Cardiac septum (tissue), 1 donor: ENCODE measurements around the gene DGCR8. TPM values are rescaled to one million over a fixed set of nuclear protein-coding genes. Genes with fewer than 3 reads are reported as not detected.

Experiments used
- DNase-seq: peaks from one replicate; pipeline ENCODE4 v3.0.0-alpha.2; 2020; ENCODE audit warnings: low spot score
- intact Hi-C: fragments of 100-400 bp; cut with DNase I; formaldehyde crosslinking; loops from one replicate; pipeline ENCODE4 v1.14.0; 2022
- long read RNA-seq: library from polyadenylated mRNA; unstranded; transcript quantifications from one replicate; pipeline ENCODE4 v2.0.0, GENCODE V29; 2021
- total RNA-seq: library from RNA; stranded (reverse); fragmentation: NEBNext Ultra II Directional; extraction: Animal tissue kit (Norgen Biotek cat#: 25700); gene quantifications from one replicate; pipeline ENCODE4 v1.2.1, GENCODE V29; 2021
- donor health status: DM: no; HTN: no; CAD: no.

The DGCR8 gene
- total RNA-seq = 19.1 TPM
- long read RNA-seq, full-length matches to known transcripts = 2 of 12 reads
- long read RNA-seq, partial matches to known transcripts = 7 of 12 reads
- long read RNA-seq, other reads (novel, unspliced or antisense) = 3 of 12 reads

- DNase-seq = peak; percentile 97
- intact Hi-C loops = loop anchor here (1.0 to 5.0 kb wide), 3 partner anchors 37 to 237 kb away; partner anchors contain the start of genes TANGO2 and TRMT2A
Observed at GRCh38 chr22:20079745-20080444, at the start of gene DGCR8. DGCR8 (plus strand) TSS chr22:20080241; CDS start chr22:20085964, 5,723 bp downstream.

- no peak for DNase-seq
- intact Hi-C loops = no loop called here
Observed at GRCh38 chr22:20031732-20032406, 48.2 kb upstream of the DGCR8 start.

GRCh38 chr22:20032407-20032991 is 47.5 kb upstream of the DGCR8 start:
- no peak for DNase-seq
- intact Hi-C loops = no loop called here

GRCh38 chr22:20033045-20033706 is 46.9 kb upstream of the DGCR8 start:
- DNase-seq = peak; percentile 85
- intact Hi-C loops = no loop called here

- intact Hi-C loops = no loop called here
- no peak for DNase-seq
Observed at GRCh38 chr22:20034143-20034542, 45.9 kb upstream of the DGCR8 start.

- intact Hi-C loops = no loop called here
- DNase-seq = no peak
Observed at GRCh38 chr22:20035375-20036083, 44.5 kb upstream of the DGCR8 start.

GRCh38 chr22:20036084-20036482 is 44.0 kb upstream of the DGCR8 start:
- intact Hi-C loops = no loop called here
- DNase-seq = no peak

- intact Hi-C loops = no loop called here
- no peak for DNase-seq
Observed at GRCh38 chr22:20036535-20037392, 43.3 kb upstream of the DGCR8 start.

GRCh38 chr22:20037419-20037818 is 42.6 kb upstream of the DGCR8 start:
- DNase-seq = no peak
- intact Hi-C loops = no loop called here

GRCh38 chr22:20038574-20038973 is 41.5 kb upstream of the DGCR8 start:
- no peak for DNase-seq
- intact Hi-C loops = no loop called here

GRCh38 chr22:20039683-20040325 is 40.2 kb upstream of the DGCR8 start:
- intact Hi-C loops = no loop called here
- no peak for DNase-seq

- DNase-seq = no peak
- intact Hi-C loops = no loop called here
Observed at GRCh38 chr22:20040327-20041200, 39.5 kb upstream of the DGCR8 start.

- no peak for DNase-seq
- intact Hi-C loops = no loop called here
Observed at GRCh38 chr22:20043057-20043996, 36.7 kb upstream of the DGCR8 start.

GRCh38 chr22:20043997-20044342 is 36.1 kb upstream of the DGCR8 start:
- intact Hi-C loops = no loop called here
- no peak for DNase-seq

- intact Hi-C loops = no loop called here
- DNase-seq = no peak
Observed at GRCh38 chr22:20044495-20045151, 35.4 kb upstream of the DGCR8 start.

GRCh38 chr22:20046730-20047129 is 33.3 kb upstream of the DGCR8 start:
- intact Hi-C loops = no loop called here
- DNase-seq = no peak
